HG03097 (cell line): ENCODE measurements around the gene NKD1.
"Not testable (repeated sequence)": the region's sequence is repeated elsewhere in the genome, so short reads cannot be mapped to it uniquely, and the experiment has no call there.

Experiments
- ATAC-seq: cut with Tn5 transposase; IDR thresholded peaks from one replicate; pipeline ENCODE4 v1.9.1; 2021; ENCODE audit not compliant: unreplicated experiment, low FRiP score

The NKD1 gene

GRCh38 chr16:50573947-50574744 is 25.9 kb downstream of the NKD1 start:
- ATAC-seq, result no peak

- ATAC-seq, result no peak
Observed at GRCh38 chr16:50574745-50575136, 26.5 kb downstream of the NKD1 start.

- no peak for ATAC-seq
Observed at GRCh38 chr16:50575743-50576142, 27.5 kb downstream of the NKD1 start.

DNA sequence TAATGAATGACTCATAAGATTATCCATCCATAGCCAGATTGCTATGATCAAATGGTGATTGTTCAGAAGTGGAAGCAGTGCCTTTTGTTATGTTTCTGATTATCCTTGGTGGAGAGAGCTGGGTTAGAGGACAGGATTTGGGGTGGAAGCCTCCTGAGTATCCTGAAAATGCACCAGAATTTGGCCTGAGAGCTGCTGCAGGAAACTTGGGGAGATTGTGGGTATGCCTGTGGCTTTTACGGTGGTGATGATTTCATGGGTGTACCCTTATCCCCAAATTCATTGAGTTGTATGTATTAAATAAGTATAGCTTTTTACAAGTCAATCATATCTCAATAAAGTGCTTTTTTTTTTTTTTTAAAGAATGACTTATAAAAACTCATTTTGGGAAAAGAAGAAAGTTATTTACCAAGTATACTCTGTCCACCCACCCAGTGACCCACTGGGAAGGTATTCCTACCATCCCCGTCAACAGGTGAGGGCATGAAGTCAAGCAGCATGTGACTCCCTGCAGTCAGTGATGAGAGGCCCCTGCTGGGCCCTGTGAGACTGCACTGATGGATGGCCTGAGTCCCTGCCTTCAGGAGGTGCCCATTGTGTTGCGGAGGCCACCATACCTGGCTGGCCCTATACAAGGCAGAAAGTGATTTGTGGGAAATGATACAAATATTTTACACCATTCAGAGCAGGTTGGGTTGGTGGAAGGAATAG is 28.4 kb downstream of the NKD1 start:
- no peak for ATAC-seq

- ATAC-seq, result no peak
Observed at GRCh38 chr16:50578137-50578536, 29.9 kb downstream of the NKD1 start.

- ATAC-seq, result not testable (repeated sequence)
Observed at GRCh38 chr16:50579373-50579772, 31.2 kb downstream of the NKD1 start.

- ATAC-seq, result no peak
Observed at GRCh38 chr16:50580180-50580798, 32.1 kb downstream of the NKD1 start.

DNA sequence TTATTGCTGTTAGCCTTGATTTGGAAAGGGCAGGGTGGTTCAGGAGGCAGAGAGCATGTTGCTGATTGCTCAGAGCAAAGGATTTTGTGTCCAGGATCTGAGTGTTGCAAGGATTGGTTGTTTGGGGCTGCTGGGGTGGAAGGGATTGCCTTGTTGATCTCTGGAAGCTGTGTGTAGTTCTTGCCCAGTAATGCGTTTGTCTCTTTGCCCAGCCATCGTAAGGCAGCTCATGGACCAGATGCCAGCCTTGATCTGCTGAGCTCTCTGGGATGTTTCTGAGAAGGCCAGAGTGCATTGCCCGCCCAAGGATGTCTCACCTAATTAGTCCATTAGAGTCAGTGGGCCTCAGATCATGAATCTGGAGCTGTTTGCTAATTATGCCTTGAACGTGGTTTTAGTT is 33.6 kb downstream of the NKD1 start:
- no peak for ATAC-seq

DNA sequence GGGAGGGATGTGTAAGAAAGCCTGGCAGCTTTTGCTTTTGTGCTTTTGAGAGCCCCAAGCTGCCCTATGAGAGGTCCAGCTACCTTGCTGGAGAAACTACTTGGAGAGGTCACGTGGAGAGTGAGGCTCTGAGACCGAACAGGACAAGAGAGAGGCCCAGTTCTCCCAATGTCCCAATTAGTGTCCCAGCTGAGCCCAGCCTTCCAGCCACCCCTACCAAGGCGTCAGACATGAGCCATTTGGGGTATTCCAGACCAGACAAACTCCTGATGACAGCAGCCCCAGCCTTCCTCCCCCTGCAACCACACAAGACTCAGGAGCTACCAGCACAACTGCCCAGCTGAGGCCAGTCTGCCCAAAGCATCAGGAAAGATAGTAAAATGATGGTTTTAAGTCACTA is 35.0 kb downstream of the NKD1 start:
- no peak for ATAC-seq

GRCh38 chr16:50584033-50584722 is 36.0 kb downstream of the NKD1 start:
- ATAC-seq, result no peak

DNA sequence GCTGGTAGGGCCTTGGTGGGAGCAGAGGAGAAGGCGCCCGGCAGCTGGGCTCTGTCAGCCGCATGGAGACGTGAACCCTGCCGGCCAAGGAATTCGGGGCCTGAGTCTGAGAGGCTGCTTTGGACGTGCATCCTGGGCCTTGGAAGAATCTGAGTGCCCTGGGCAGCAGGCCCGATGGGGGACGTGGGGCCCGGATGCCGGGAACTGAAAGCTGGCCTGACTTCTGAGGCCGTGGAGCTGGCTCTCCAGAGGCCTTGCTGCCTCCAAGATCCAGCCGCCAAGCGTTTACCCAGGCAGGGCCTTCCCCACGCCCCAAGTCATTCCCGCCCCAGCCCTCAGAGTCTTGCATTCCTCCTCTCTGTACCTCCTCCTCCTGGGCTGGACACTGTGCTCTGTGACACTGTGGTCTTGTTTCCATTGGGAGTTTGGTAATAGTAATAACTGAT is 37.2 kb downstream of the NKD1 start:
- ATAC-seq, result no peak

- ATAC-seq, result no peak
Observed at GRCh38 chr16:50587543-50587942, 39.3 kb downstream of the NKD1 start.

DNA sequence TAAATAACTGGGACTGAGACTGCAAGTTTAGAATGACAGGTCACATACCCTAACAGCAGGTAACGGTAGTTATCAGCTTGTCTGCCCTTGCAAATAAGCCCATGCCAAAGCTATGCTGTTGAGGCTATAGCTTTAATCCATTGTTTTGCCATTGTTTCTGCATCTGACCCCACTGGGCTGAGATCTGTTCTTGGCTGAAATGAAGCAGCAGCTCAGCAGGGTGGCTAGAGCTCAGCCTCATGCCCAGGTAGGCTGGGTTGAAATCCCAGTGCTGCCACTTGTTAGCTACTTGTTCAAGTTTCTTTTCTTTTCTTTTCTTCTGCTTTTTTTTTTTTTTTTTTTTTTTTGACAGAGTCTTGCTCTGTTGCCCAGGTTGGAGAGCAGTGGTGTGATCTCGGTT is 40.1 kb downstream of the NKD1 start:
- ATAC-seq, result no peak

GRCh38 chr16:50591209-50591608 is 43.0 kb downstream of the NKD1 start:
- ATAC-seq, result no peak

GRCh38 chr16:50591800-50592771 is 43.9 kb downstream of the NKD1 start:
- no peak for ATAC-seq

GRCh38 chr16:50592996-50593395 is 44.8 kb downstream of the NKD1 start:
- ATAC-seq, result no peak

DNA sequence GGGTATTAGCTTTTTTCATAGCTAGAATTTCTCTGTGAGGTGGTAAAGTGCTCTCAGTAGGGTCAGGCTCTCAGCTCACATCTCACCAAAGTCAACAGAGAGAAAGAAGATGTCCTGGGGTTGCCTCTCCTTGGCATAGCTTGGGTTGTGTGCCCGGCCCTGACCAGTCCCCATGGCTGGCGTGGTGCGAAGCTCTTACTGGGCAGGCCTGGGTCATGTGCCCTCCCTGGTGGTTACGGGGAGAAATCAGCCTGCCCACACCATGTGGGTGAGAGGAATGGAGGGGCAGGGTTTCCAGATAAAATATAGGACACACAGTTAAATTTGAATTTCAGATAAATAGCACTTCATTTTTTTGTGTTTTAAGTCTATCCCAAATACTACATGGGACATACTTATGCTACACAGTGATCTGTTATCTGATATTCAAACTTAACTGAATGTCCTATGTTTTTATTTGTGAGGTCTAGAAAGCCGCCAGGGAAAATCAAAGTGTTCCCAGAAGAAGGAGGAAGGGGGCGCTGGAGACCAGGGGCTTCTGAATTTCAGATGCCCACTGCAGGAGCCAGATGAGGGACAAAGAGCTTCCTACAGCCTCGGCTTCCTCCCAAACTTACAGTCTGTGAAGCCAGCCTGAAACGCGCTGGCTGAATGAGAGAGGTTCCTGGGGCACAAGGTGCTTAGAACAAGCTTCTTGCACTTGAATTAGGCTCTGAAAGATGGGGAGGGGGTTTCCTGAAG is 45.4 kb downstream of the NKD1 start:
- ATAC-seq, result no peak

- ATAC-seq, result no peak
Observed at GRCh38 chr16:50594308-50595260, 46.4 kb downstream of the NKD1 start.
